HepG2 (cell line): Measurements from ENCODE around the gene BAHCC1. TPM values are rescaled to one million over a fixed set of nuclear protein-coding genes. Genes with fewer than 3 reads are reported as not detected.
A peak's percentile ranks its signal among the peaks of the same experiment; 100 is the strongest.

ENCODE experiments used
- ATAC-seq: fragments of 200-7000 bp; cut with Tn5 transposase; 3 replicates; pipeline ENCODE4 v1.9.1; 2020; ENCODE audit warnings: mild to moderate bottlenecking, moderate library complexity
- BruUV-seq: library from RNA; stranded (reverse); fragments of 400-500 nt; replicated peaks from 2 replicates; lab custom pipeline; 2021; lab: Mats Ljungman, UMichigan
- CTCF ChIA-PET: fragments of 300-600 bp; formaldehyde crosslinking; extraction: SDS; loops from one replicate; lab custom pipeline; 2021; ENCODE audit warnings: low total read pairs, inconsistent platforms, low intra/inter-chr PET ratio; lab: Yijun Ruan, JAX
- POLR2A ChIA-PET: fragments of 350-600 bp; sonication (Branson Sonifier 250); formaldehyde crosslinking; loops from one replicate; lab custom pipeline; 2020; ENCODE audit warnings: antibody characterized with exemption, inconsistent platforms; lab: Yijun Ruan, JAX
- DNase-seq: peaks from one replicate; pipeline ENCODE4 v3.0.0-alpha.2; 2015; ENCODE audit warnings: low spot score
- FAIRE-seq: peaks from 3 replicates; lab custom pipeline; 2011; peaks lifted over from hg19 to GRCh38; lab: Jason Lieb, UNC
- H2AFZ ChIP-seq: one replicate; pipeline ENCODE4 v1.6.1; 2011; ENCODE audit warnings: low read length, inconsistent platforms
- H3K27ac ChIP-seq: fragments of 300-600 bp; 3 replicates; pipeline ENCODE4 v1.8.0; 2011; ENCODE audit warnings: mixed run types, mild to moderate bottlenecking, mixed read lengths, low read length, inconsistent platforms; ENCODE audit not compliant: insufficient read depth; ENCODE audit errors: extremely low read length
- H3K27me3 ChIP-seq, 2 experiments: fragments of 200-600 bp in 1 of 2; 2 replicates in 1 of 2; 3 replicates in 1 of 2; pipeline versions ENCODE4 v1.6.0 to v1.8.0; 2011; ENCODE audit warnings: low read length in 2 of 2, mild to moderate bottlenecking in 2 of 2, moderate library complexity in 2 of 2, inconsistent platforms in 1 of 2; ENCODE audit not compliant: insufficient read depth in 2 of 2, control insufficient read depth in 1 of 2
- H3K36me3 ChIP-seq, 2 experiments: fragments of 200-600 bp in 1 of 2; replicated peaks in 1 of 2; 2 replicates in 1 of 2; 3 replicates in 1 of 2; pipeline versions ENCODE4 v1.5.1 to v1.8.0; 2011; ENCODE audit warnings: low read length in 2 of 2, inconsistent platforms in 1 of 2; ENCODE audit not compliant: insufficient read depth in 2 of 2, control insufficient read depth in 1 of 2
- H3K4me1 ChIP-seq: 2 replicates; pipeline ENCODE4 v1.5.1; 2012; ENCODE audit warnings: low read length, inconsistent platforms; ENCODE audit not compliant: insufficient read depth
- H3K4me2 ChIP-seq: 2 replicates; pipeline ENCODE4 v1.6.0; 2011; ENCODE audit warnings: low read depth, low read length, inconsistent platforms
- H3K4me3 ChIP-seq, 3 experiments: fragments of 200-600 bp in 1 of 3; sonication (generic), shearing (Covaris generic) in 1 of 3; replicated peaks in 1 of 3; 2 replicates each; pipeline ENCODE4 v1.5.1; 2011 to 2016; ENCODE audit warnings: low read length in 3 of 3, inconsistent platforms in 2 of 3, low read depth in 2 of 3, mild to moderate bottlenecking in 2 of 3, control low read depth in 1 of 3, mixed read lengths in 1 of 3; ENCODE audit not compliant: insufficient read depth in 1 of 3
- H3K79me2 ChIP-seq: one replicate; pipeline ENCODE4 v1.6.1; 2011; ENCODE audit warnings: low read length, inconsistent platforms; ENCODE audit not compliant: insufficient read depth
- H3K9ac ChIP-seq: 2 replicates; pipeline ENCODE4 v1.6.0; 2011; ENCODE audit warnings: mild to moderate bottlenecking, low read depth, low read length, inconsistent platforms; ENCODE audit not compliant: insufficient read depth
- H3K9me3 ChIP-seq: 2 replicates; pipeline ENCODE4 v1.5.1; 2012; ENCODE audit warnings: mild to moderate bottlenecking, low read length
- H4K20me1 ChIP-seq: 2 replicates; pipeline ENCODE4 v1.6.0; 2011; ENCODE audit warnings: inconsistent platforms, mild to moderate bottlenecking, low read length, moderate library complexity; ENCODE audit not compliant: insufficient read depth
- AGO1 ChIP-seq: fragments of 200-400 bp; formaldehyde crosslinking; IDR thresholded peaks from 2 replicates; pipeline ENCODE4 v1.6.1; 2017; ENCODE audit warnings: mild to moderate bottlenecking, low read depth, low read length, moderate library complexity; ENCODE audit not compliant: poor library complexity, severe bottlenecking
- AGO2 ChIP-seq: fragments of 200-400 bp; formaldehyde crosslinking; optimal IDR thresholded peaks from 2 replicates; pipeline ENCODE3; 2017; ENCODE audit warnings: mild to moderate bottlenecking, low read depth, low read length, moderate library complexity
- NCOR1 ChIP-seq: fragments of 200-600 bp; sonication (generic); IDR thresholded peaks from 2 replicates; pipeline ENCODE4 v1.7.0; 2017; ENCODE audit warnings: antibody characterized with exemption, low read length, borderline replicate concordance
- TARDBP ChIP-seq: sonication (generic); formaldehyde crosslinking; IDR thresholded peaks from 2 replicates; pipeline ENCODE4 v1.8.0; 2022; ENCODE audit warnings: mild to moderate bottlenecking, missing genetic modification reagents
- ZBTB14 ChIP-seq: sonication (generic); formaldehyde crosslinking; IDR thresholded peaks from 2 replicates; pipeline ENCODE4 v1.4.0; 2020; ENCODE audit warnings: missing genetic modification reagents
- WGBS: methylation state at CpG from one replicate; pipeline ENCODE4 v1.1.6; 2017; ENCODE audit warnings: low lambda C conversion rate; 5-methylcytosine and 5-hydroxymethylcytosine counted together
- in situ Hi-C: cut with HindIII; loops from 2 replicates; pipeline ENCODE4 v1.10.0; 2017; ENCODE audit warnings: low pct_unique_long_range_greater_than_20kb; ENCODE audit not compliant: extremely low pct_ligation_motif_present
- intact Hi-C: fragments of 100-400 bp; cut with micrococcal nuclease; formaldehyde crosslinking; loops from one replicate; pipeline ENCODE4 v1.10.0; 2022; ENCODE audit not compliant: unreplicated experiment
- polyA plus RNA-seq, 8 experiments: library from polyadenylated mRNA; depleted of rRNA in 3 of 8; stranded (reverse) in 7 of 8; unstranded in 1 of 8; fragments of >200 nt; fragmentation: Illumina TruSeq in 4 of 8; extraction: Trizol in 4 of 8; gene quantifications; 2 replicates each; pipeline versions ENCODE4 v1.2.1 to v1.2.3, GENCODE V29; 2011 to 2016; ENCODE audit warnings: low read depth in 4 of 8, missing spikeins in 1 of 8, mixed read lengths in 1 of 8; ENCODE audit not compliant: insufficient read depth in 1 of 8
- total RNA-seq, 5 experiments: library from RNA; depleted of rRNA; stranded (reverse); fragments of >200 nt; fragmentation: Illumina TruSeq; extraction: Trizol; gene quantifications; 2 replicates each; pipeline ENCODE4 v1.2.3, GENCODE V29; 2016; ENCODE audit warnings: low read depth in 1 of 5
- TF ChIP-seq, protein P1 (sequence below), 2 experiments: fragments of 450-650 bp in 1 of 2; sonication (generic) in 1 of 2; formaldehyde crosslinking in 1 of 2; IDR thresholded peaks; 2 replicates each; pipeline versions ENCODE4 v1.6.1 to v1.8.0; 2016 to 2022; ENCODE audit warnings: antibody characterized with exemption in 1 of 2, mild to moderate bottlenecking in 1 of 2, missing genetic modification reagents in 1 of 2
- TF ChIP-seq, protein P2 (sequence below): sonication (generic); formaldehyde crosslinking; IDR thresholded peaks from 2 replicates; pipeline ENCODE4 v1.4.0; 2020; ENCODE audit warnings: missing genetic modification reagents

The BAHCC1 gene
- total and polyA plus RNA-seq, 2 of the 13 experiments (the other 11 are each of a cell fraction or from before 2014, with no cell fraction given) = 1.4 to 1.7 TPM

DNA sequence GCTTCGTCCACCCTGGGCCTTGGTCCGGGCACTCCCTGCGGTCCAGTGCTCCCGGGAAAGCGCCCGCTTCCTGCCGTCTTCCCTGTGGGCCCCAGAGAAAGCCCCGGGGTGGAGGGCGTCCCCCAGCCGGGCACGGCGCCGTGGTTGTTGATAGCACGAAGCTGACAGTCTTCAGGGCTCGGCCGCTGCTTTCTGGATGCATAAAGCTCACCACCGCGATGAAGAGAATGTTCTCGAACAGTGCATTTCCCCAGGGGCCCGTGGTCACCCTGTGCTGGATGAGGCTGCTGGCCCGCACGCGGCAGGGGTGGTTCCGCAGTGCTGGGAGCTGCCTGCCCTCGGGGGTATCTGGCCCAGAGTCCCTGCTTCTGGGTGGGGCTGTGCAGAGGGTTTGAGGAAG, 53.2 kb downstream of the BAHCC1 start:
- Histone ChIP-seq H3K79me2 (no peaks in the 10 kb centered on the region), H4K20me1 (no peaks in the 10 kb centered on the region), H3K4me2 (no peak overlapping the region), H3K9me3 (no peaks in the 10 kb centered on the region), H3K9ac (no peak overlapping the region), H3K4me1 (no peaks in the 10 kb centered on the region), H3K4me3 (no peak overlapping the region), H3K27me3 (0 out of 5 replicates have a peak, but pooled peaks cover 0 to 2% of the 10 kb centered on the region in 2 experiments), H3K27ac (no peak overlapping the region), H2AFZ (no peak overlapping the region), H3K36me3 (no peaks in the 10 kb centered on the region)
- BruUV-seq = no TSS peak
- in situ Hi-C loops = no loop called here
- TF ChIP-seq, protein P1, sequence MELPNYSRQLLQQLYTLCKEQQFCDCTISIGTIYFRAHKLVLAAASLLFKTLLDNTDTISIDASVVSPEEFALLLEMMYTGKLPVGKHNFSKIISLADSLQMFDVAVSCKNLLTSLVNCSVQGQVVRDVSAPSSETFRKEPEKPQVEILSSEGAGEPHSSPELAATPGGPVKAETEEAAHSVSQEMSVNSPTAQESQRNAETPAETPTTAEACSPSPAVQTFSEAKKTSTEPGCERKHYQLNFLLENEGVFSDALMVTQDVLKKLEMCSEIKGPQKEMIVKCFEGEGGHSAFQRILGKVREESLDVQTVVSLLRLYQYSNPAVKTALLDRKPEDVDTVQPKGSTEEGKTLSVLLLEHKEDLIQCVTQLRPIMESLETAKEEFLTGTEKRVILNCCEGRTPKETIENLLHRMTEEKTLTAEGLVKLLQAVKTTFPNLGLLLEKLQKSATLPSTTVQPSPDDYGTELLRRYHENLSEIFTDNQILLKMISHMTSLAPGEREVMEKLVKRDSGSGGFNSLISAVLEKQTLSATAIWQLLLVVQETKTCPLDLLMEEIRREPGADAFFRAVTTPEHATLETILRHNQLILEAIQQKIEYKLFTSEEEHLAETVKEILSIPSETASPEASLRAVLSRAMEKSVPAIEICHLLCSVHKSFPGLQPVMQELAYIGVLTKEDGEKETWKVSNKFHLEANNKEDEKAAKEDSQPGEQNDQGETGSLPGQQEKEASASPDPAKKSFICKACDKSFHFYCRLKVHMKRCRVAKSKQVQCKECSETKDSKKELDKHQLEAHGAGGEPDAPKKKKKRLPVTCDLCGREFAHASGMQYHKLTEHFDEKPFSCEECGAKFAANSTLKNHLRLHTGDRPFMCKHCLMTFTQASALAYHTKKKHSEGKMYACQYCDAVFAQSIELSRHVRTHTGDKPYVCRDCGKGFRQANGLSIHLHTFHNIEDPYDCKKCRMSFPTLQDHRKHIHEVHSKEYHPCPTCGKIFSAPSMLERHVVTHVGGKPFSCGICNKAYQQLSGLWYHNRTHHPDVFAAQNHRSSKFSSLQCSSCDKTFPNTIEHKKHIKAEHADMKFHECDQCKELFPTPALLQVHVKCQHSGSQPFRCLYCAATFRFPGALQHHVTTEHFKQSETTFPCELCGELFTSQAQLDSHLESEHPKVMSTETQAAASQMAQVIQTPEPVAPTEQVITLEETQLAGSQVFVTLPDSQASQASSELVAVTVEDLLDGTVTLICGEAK (IDR thresholded peaks at IDR 0.05) = no peak
- TF ChIP-seq, protein P1 (CRISPR knock-in tag; IDR thresholded peaks at IDR 0.05) = no peak
- no peak for TF ChIP-seq TARDBP (CRISPR knock-in tag)
- TF ChIP-seq, protein P2, sequence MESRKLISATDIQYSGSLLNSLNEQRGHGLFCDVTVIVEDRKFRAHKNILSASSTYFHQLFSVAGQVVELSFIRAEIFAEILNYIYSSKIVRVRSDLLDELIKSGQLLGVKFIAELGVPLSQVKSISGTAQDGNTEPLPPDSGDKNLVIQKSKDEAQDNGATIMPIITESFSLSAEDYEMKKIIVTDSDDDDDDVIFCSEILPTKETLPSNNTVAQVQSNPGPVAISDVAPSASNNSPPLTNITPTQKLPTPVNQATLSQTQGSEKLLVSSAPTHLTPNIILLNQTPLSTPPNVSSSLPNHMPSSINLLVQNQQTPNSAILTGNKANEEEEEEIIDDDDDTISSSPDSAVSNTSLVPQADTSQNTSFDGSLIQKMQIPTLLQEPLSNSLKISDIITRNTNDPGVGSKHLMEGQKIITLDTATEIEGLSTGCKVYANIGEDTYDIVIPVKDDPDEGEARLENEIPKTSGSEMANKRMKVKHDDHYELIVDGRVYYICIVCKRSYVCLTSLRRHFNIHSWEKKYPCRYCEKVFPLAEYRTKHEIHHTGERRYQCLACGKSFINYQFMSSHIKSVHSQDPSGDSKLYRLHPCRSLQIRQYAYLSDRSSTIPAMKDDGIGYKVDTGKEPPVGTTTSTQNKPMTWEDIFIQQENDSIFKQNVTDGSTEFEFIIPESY (CRISPR knock-in tag) = 0 out of 2 replicates have a peak, but pooled peaks have one; percentile 30
- TF ChIP-seq AGO1 = no peak
- no peak for TF ChIP-seq NCOR1
- TF ChIP-seq ZBTB14 (CRISPR knock-in tag) = no peak
- TF ChIP-seq AGO2 = peak; percentile 54
- DNase-seq = no peak
- ATAC-seq = no peak
- 78% methylated on average over 20 of the region's 25 CpGs for WGBS
- ChIA-PET POLR2A (no interaction called here), CTCF (no interaction called here)
- no peak for FAIRE-seq
- intact Hi-C loops = no loop called here
